OCI-M2 (cell line): ENCODE measurements around the gene AP2M1.
A peak's percentile ranks its signal among the peaks of the same experiment; 100 is the strongest.
"Not testable (repeated sequence)": the region's sequence is repeated elsewhere in the genome, so short reads cannot be mapped to it uniquely, and the experiment has no call there.

Experiments used
- DNase-seq: peaks from one replicate; lab custom pipeline; 2025; ENCODE audit not compliant: unreplicated experiment; lab: John Stamatoyannopoulos, UW

The AP2M1 gene

GRCh38 chr3:184156522-184156955 is 18.1 kb upstream of the AP2M1 start:
- no peak for DNase-seq

- DNase-seq = no peak
Measured at GRCh38 chr3:184157206-184157605, 17.4 kb upstream of the AP2M1 start.

- no peak for DNase-seq
Measured at GRCh38 chr3:184158404-184158803, 16.3 kb upstream of the AP2M1 start.

GRCh38 chr3:184160456-184160855 is 14.2 kb upstream of the AP2M1 start:
- no peak for DNase-seq

DNA sequence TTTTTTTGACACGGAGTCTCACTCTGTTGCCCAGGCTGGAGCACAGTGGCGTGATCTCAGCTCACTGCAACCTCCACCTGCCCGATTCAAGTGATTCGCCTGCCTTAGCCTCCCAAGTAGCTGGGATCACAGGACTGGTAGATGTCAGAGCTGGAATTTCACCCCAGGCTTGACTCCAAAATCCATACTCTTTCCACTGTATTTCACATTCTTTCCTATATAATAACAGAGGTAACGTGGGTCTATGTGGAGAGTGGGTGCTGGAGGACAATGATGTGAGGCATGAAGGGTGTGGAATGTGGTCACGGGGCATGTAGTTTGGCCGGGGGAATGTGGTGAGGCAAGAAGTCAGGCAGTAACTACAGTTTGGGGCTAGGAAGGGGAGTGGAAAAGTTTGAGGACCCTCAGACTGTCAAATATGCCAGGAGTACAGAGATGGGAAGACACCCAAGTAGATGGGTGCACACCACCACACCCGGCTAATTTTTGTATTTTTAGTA is 12.0 kb upstream of the AP2M1 start:
- not testable (repeated sequence) for DNase-seq

- DNase-seq = no peak
Measured at GRCh38 chr3:184164648-184165330, 9.9 kb upstream of the AP2M1 start.

DNA sequence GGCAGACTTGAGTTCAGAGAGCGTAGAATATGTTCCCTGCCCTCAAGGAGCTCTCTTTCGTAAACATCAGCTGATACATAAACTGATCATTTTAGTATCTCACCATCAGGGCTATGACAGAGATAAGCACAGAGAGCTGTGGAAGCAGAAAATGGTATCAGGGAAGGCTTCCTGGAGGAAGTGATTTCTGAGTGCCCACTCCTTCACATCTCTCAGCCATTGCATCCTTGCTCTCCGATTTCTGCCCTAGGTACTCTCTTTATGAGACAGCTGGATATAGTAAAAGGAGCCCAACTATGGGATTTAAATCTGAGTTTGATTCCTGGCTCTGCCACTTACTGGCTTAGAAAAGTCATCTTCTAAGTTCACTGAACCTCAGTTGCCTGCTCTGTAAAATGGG is 9.1 kb upstream of the AP2M1 start:
- DNase-seq = no peak

GRCh38 chr3:184166671-184167070 is 8.0 kb upstream of the AP2M1 start:
- no peak for DNase-seq

DNA sequence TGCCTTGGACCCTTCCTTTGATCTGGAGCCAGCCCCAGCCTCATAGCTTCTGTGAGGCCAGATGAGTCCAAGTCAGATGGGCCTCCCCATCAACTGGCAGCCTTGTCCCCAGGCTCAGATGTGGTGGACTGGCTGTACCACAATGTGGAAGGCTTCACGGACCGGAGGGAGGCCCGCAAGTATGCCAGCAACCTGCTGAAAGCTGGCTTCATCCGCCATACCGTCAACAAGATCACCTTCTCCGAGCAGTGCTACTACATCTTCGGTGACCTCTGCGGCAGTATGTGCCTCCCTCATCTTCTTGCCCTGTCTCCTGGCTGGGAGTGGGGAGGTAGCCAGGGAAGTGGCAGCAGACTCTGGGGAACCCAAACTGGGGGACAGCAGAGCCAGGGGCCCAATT is 6.9 kb upstream of the AP2M1 start:
- no peak for DNase-seq

GRCh38 chr3:184168363-184169120 is 6.1 kb upstream of the AP2M1 start:
- no peak for DNase-seq

DNA sequence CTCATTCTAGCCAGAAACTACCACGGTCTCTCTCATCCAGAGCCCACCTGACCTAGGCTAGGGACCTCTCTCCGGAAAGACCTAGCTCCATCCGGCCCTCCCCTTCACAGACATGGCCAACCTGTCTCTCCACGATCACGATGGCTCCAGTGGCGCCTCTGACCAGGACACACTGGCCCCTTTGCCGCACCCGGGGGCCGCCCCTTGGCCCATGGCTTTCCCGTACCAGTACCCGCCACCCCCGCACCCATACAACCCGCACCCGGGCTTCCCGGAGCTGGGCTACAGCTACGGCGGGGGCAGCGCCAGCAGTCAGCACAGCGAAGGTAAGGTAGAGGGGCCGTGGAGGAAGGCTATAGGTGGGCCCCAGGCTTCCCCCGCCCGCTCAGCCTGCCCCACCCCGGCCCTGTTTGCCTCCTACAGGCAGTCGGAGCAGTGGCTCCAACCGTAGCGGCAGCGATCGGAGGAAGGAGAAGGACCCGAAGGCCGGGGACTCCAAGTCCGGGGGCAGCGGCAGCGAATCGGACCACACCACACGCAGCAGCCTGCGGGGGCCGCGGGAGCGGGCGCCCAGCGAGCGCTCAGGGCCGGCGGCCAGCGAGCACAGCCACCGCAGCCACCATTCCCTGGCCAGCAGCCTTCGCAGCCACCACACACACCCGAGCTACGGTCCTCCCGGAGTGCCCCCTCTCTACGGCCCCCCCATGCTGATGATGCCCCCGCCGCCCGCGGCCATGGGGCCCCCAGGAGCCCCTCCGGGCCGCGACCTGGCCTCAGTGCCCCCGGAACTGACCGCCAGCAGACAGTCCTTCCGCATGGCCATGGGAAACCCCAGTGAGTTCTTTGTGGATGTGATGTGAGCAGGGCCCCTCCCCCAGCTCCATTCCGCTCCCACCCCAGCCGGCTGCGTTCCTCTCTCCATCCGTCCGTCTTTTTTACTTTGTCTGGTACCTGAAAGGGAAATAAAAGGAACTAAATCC is 4.5 kb upstream of the AP2M1 start:
- no peak for DNase-seq

DNA sequence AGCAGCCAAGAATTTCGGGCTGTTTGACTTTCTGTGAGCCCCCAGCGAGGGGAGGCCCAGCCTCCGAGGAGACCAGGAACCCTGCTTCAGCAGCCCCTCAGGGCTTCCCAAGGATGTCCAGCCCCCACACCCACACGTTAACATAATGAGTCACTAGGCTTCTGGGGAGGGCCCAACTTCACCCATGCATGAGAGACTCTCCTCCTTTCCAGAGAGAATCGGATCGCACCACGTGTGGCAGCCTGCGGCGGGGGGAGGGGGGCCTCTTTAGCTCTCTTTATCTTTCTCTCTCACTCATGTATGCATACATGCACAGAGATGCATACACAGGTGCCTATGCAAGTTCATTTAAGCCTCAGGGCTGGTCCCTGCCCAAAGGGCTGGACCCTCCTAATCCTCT is 3.1 kb upstream of the AP2M1 start:
- no peak for DNase-seq

- DNase-seq = no peak
Measured at GRCh38 chr3:184172681-184173373, 1.8 kb upstream of the AP2M1 start.

GRCh38 chr3:184173374-184173722 is 1.3 kb upstream of the AP2M1 start:
- no peak for DNase-seq

DNA sequence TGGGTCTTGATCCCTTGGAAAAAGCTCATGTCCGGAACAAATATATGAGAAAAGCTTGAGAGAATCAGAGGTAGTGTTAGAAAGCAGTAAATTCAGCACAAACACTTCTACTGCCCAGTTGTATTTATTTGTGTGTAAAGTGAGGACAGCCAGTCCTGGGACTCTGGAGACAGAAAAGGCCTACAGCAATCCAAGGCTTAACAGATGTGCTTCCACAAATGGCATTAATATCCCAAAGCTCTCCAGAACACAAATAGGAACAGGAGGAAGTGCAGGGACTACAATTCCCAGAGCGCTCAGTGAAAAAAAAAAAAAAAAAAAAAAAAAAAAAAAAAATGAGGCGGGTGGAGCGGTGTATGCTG is 390 bp upstream of the AP2M1 start:
- no peak for DNase-seq

GRCh38 chr3:184175506-184175905 is 851 bp downstream of the AP2M1 start:
- no peak for DNase-seq

- DNase-seq = no peak
Measured at GRCh38 chr3:184175981-184176376, 1.3 kb downstream of the AP2M1 start.

DNA sequence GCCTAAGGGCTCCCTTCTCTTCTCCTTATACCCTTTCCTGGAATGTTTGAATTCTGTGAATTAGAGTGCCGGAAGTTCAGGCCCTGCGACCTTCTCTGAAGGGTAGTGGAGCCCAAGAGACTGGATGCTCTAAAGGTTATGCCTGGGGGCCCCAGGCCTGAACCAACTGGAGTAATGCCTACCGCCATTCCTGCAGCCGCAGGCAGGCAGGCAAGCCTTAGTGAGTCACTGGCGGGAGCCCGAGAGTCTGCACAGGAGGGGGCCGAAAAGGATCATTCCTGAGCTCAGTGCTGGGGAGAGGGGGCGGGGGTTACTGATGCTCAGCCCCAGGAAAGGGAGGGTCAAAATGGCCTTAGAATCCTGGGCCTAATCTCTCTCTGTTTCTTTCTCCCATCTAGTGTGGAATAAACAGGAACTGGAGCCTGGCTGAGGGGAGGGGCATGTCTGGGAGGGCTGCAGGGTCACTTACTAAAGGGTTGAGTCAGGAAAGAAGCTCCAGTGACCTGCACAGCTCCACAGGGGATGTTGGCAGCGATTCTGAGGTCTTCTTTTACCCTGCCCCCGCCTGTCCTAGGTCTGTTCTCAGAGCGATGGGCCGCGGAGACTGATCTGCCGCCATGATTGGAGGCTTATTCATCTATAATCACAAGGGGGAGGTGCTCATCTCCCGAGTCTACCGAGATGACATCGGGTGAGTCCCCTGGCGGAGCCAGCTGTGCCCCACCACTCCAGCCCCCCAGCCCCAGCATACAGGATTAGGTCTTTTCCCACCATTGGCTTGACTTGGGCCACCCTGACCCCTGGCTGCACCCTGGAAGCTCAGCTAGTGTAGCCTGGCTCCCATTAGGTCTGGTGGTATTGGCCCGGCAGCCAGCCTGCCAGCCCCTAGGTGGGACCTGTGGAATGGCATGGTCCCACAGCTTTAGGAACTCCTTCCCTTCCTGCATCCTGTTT is 2.0 kb downstream of the AP2M1 start:
- peak; percentile 46 for DNase-seq

- no peak for DNase-seq
Measured at GRCh38 chr3:184177331-184177731, 2.7 kb downstream of the AP2M1 start.
